H9 (cell line): ENCODE data around the gene SFTPB. TPM values are rescaled to one million over a fixed set of nuclear protein-coding genes. Genes with fewer than 3 reads are reported as not detected.

Experiments used
- DNase-seq: peaks from one replicate; pipeline ENCODE4 v3.0.0-alpha.2; 2017
- H2AFZ ChIP-seq: one replicate; pipeline ENCODE4 v1.6.1; 2013; ENCODE audit warnings: mild to moderate bottlenecking, low read length, control low read depth, moderate library complexity
- H2AK5ac ChIP-seq: 2 replicates; pipeline ENCODE4 v1.6.1; 2013; ENCODE audit warnings: low read length, control low read depth, mixed read lengths; ENCODE audit not compliant: insufficient read length
- H2BK120ac ChIP-seq: one replicate; pipeline ENCODE4 v1.6.1; 2013; ENCODE audit warnings: low read depth, mild to moderate bottlenecking, low read length, control low read depth, inconsistent platforms; ENCODE audit not compliant: poor library complexity, severe bottlenecking
- H2BK12ac ChIP-seq: 2 replicates; pipeline ENCODE4 v1.6.1; 2013; ENCODE audit warnings: low read length, control low read depth, mixed read lengths, low read depth; ENCODE audit not compliant: insufficient read length
- H2BK15ac ChIP-seq: 2 replicates; pipeline ENCODE4 v1.6.1; 2013; ENCODE audit warnings: low read depth, low read length, control low read depth
- H2BK20ac ChIP-seq: one replicate; pipeline ENCODE4 v1.6.1; 2013; ENCODE audit warnings: low read depth, mild to moderate bottlenecking, low read length, control low read depth, inconsistent platforms; ENCODE audit not compliant: poor library complexity, severe bottlenecking
- H2BK5ac ChIP-seq: 2 replicates; pipeline ENCODE4 v1.6.1; 2013; ENCODE audit warnings: low read length, control low read depth, mixed read lengths; ENCODE audit not compliant: insufficient read length
- H3K14ac ChIP-seq: 2 replicates; pipeline ENCODE4 v1.6.1; 2013; ENCODE audit warnings: low read length, control low read depth; ENCODE audit not compliant: insufficient read depth
- H3K18ac ChIP-seq: 2 replicates; pipeline ENCODE4 v1.6.1; 2013; ENCODE audit warnings: low read depth, mild to moderate bottlenecking, mixed read lengths, low read length, control low read depth; ENCODE audit not compliant: insufficient read length
- H3K23ac ChIP-seq: 2 replicates; pipeline ENCODE4 v1.6.1; 2013; ENCODE audit warnings: low read length, control low read depth, mixed read lengths, low read depth; ENCODE audit not compliant: insufficient read length
- H3K23me2 ChIP-seq: 2 replicates; pipeline ENCODE4 v1.6.1; 2013; ENCODE audit warnings: low read depth, mild to moderate bottlenecking, mixed read lengths, low read length, control low read depth; ENCODE audit not compliant: insufficient read length, poor library complexity, severe bottlenecking
- H3K27ac ChIP-seq: 2 replicates; pipeline ENCODE4 v1.5.1; 2013; ENCODE audit warnings: low read length, control low read depth, mixed read lengths, low read depth; ENCODE audit not compliant: insufficient read length
- H3K27me3 ChIP-seq: 2 replicates; pipeline ENCODE4 v1.6.1; 2013; ENCODE audit warnings: low read length, control low read depth, inconsistent platforms; ENCODE audit not compliant: insufficient read depth
- H3K4ac ChIP-seq: 2 replicates; pipeline ENCODE4 v1.6.1; 2013; ENCODE audit warnings: low read depth, mild to moderate bottlenecking, control low read depth, inconsistent platforms, low read length, moderate library complexity
- H3K4me1 ChIP-seq: 2 replicates; pipeline ENCODE4 v1.6.1; 2013; ENCODE audit warnings: low read length, control low read depth, inconsistent platforms; ENCODE audit not compliant: insufficient read depth
- H3K4me2 ChIP-seq: 2 replicates; pipeline ENCODE4 v1.6.1; 2013; ENCODE audit warnings: low read length, control low read depth, mixed read lengths; ENCODE audit not compliant: insufficient read length, insufficient read depth
- H3K56ac ChIP-seq: 2 replicates; pipeline ENCODE4 v1.6.1; 2013; ENCODE audit warnings: low read depth, mild to moderate bottlenecking, mixed read lengths, low read length, control low read depth; ENCODE audit not compliant: insufficient read length
- H3K79me1 ChIP-seq: 2 replicates; pipeline ENCODE4 v1.6.1; 2013; ENCODE audit warnings: low read depth, mild to moderate bottlenecking, moderate library complexity, low read length, control low read depth, inconsistent platforms; ENCODE audit not compliant: insufficient read depth, poor library complexity, severe bottlenecking
- H3K79me2 ChIP-seq: 2 replicates; pipeline ENCODE4 v1.6.1; 2013; ENCODE audit warnings: low read length, control low read depth, inconsistent platforms; ENCODE audit not compliant: insufficient read depth
- H3K9ac ChIP-seq: 2 replicates; pipeline ENCODE4 v1.6.1; 2013; ENCODE audit warnings: low read length, control low read depth, mixed read lengths; ENCODE audit not compliant: insufficient read length; ENCODE audit errors: extremely low read depth
- H3K9me3 ChIP-seq: one replicate; pipeline ENCODE4 v1.6.1; 2013; ENCODE audit warnings: low read depth, low read length, inconsistent platforms; ENCODE audit not compliant: control insufficient read depth
- H3T11ph ChIP-seq: one replicate; pipeline ENCODE4 v1.6.1; 2013; ENCODE audit warnings: mild to moderate bottlenecking, low read length, control low read depth, inconsistent platforms
- H4K20me1 ChIP-seq: one replicate; pipeline ENCODE4 v1.6.1; 2013; ENCODE audit not compliant: control insufficient read depth, insufficient read length, insufficient read depth
- H4K5ac ChIP-seq: 2 replicates; pipeline ENCODE4 v1.6.1; 2013; ENCODE audit warnings: low read depth, mild to moderate bottlenecking, mixed read lengths, low read length, control low read depth; ENCODE audit not compliant: insufficient read length
- H4K8ac ChIP-seq: replicated peaks from 2 replicates; pipeline ENCODE4 v1.6.1; 2013; ENCODE audit warnings: low read length, control low read depth, mixed read lengths, low read depth; ENCODE audit not compliant: insufficient read length
- H4K91ac ChIP-seq: 2 replicates; pipeline ENCODE4 v1.6.1; 2013; ENCODE audit warnings: low read depth, mild to moderate bottlenecking, moderate library complexity, mixed read lengths, low read length, control low read depth; ENCODE audit not compliant: insufficient read length
- H3K27ac Mint-ChIP-seq, 3 experiments: 2 replicates in 2 of 3; 3 replicates in 1 of 3; pipeline ENCODE4 v1.8.0; 2020 to 2021; ENCODE audit warnings: mixed read lengths in 3 of 3, mild to moderate bottlenecking in 1 of 3, moderate library complexity in 1 of 3
- H3K27me3 Mint-ChIP-seq: 2 replicates; pipeline ENCODE4 v1.8.0; 2021; ENCODE audit warnings: low read depth, mild to moderate bottlenecking, moderate library complexity, mixed read lengths
- H3K36me3 Mint-ChIP-seq, 3 experiments: 2 replicates in 2 of 3; 3 replicates in 1 of 3; pipeline ENCODE4 v1.8.0; 2020 to 2021; ENCODE audit warnings: low read depth in 3 of 3, mixed read lengths in 3 of 3; ENCODE audit not compliant: insufficient read depth in 1 of 3
- H3K4me1 Mint-ChIP-seq, 2 experiments: 2 replicates each; pipeline ENCODE4 v1.8.0; 2020; ENCODE audit warnings: mixed read lengths in 2 of 2
- H3K4me3 Mint-ChIP-seq, 2 experiments: 2 replicates in 1 of 2; 3 replicates in 1 of 2; pipeline ENCODE4 v1.8.0; 2020 to 2021; ENCODE audit warnings: mild to moderate bottlenecking in 2 of 2, mixed read lengths in 2 of 2, moderate library complexity in 1 of 2
- H3K9me3 Mint-ChIP-seq, 2 experiments: 2 replicates in 1 of 2; 3 replicates in 1 of 2; pipeline ENCODE4 v1.8.0; 2020; ENCODE audit warnings: mild to moderate bottlenecking in 2 of 2, mixed read lengths in 2 of 2, moderate library complexity in 1 of 2
- CTCF ChIP-seq: fragments of 200-600 bp; sonication (generic); conservative IDR thresholded peaks from 3 replicates; pipeline ENCODE4 v1.8.0; 2021; ENCODE audit warnings: antibody characterized with exemption, mild to moderate bottlenecking
- WGBS: extraction: QIAGEN DNeasy Blood & Tissue Kit; methylation state at CpG from one replicate; pipeline ENCODE4 v1.1.7; 2013; ENCODE audit warnings: missing lambda C conversion rate, low lambda C conversion rate, mixed read lengths; ENCODE audit not compliant: insufficient read length; ENCODE audit errors: extremely low coverage; 5-methylcytosine and 5-hydroxymethylcytosine counted together
- total RNA-seq: library from RNA; stranded (reverse); gene quantifications from 2 replicates; pipeline ENCODE4 v1.2.1, GENCODE V29; 2021

SFTPB gene
- total RNA-seq, 1 experiment from 2014 or later: not detected

- no peak overlapping the region for H3K27ac Mint-ChIP-seq
Observed at GRCh38 chr2:85704038-85704437, 36.0 kb upstream of the SFTPB start.

More at GRCh38 chr2:85704038-85704437, 36.0 kb upstream of the SFTPB start:
- no peak overlapping the region for H2BK20ac ChIP-seq
- H3K79me1 ChIP-seq: no peaks in the 10 kb centered on the region
- no peak overlapping the region for H3K4ac ChIP-seq
- H3K27ac ChIP-seq: no peak overlapping the region
- H2AK5ac ChIP-seq: no peak overlapping the region
- H4K5ac ChIP-seq: no peak overlapping the region
- peaks cover 3% of the 10 kb centered on the region; the same call in 1 of the 2 replicates for H3K27me3 ChIP-seq
- no peak overlapping the region for H3K4me3 Mint-ChIP-seq
- H2AFZ ChIP-seq: no peak overlapping the region
- no peak overlapping the region for H3K4me2 ChIP-seq
- no peak for TF ChIP-seq CTCF
- no peak overlapping the region for H2BK5ac ChIP-seq
- H3K4me1 ChIP-seq: no peaks in the 10 kb centered on the region; the same call in 1 of the 2 replicates
- H3K36me3 Mint-ChIP-seq: no peaks in the 10 kb centered on the region
- H3K14ac ChIP-seq: no peak overlapping the region
- WGBS: no CpG with 5 or more reads among the region's 3 CpGs
- no peak overlapping the region for H3K9ac ChIP-seq
- H4K91ac ChIP-seq: no peak overlapping the region
- H3K23ac ChIP-seq: no peak overlapping the region
- no peak for DNase-seq
- H3K56ac ChIP-seq: no peak overlapping the region
- no peaks in the 10 kb centered on the region for H3K23me2 ChIP-seq
- no peak overlapping the region for H3T11ph ChIP-seq
- no peaks in the 10 kb centered on the region for H4K20me1 ChIP-seq
- H3K79me2 ChIP-seq: no peaks in the 10 kb centered on the region
- H3K4me1 Mint-ChIP-seq: peaks cover 19 to 26% of the 10 kb centered on the region in 2 experiments
- H2BK15ac ChIP-seq: no peak overlapping the region
- no peak overlapping the region for H2BK12ac ChIP-seq
- no peak overlapping the region for H3K18ac ChIP-seq
- H3K27me3 Mint-ChIP-seq: peaks cover 13% of the 10 kb centered on the region
- no peak overlapping the region for H2BK120ac ChIP-seq
- H4K8ac ChIP-seq: no peak overlapping the region
- no peaks in the 10 kb centered on the region for H3K9me3 Mint-ChIP-seq
- H3K9me3 ChIP-seq: no peaks in the 10 kb centered on the region
